ENCODE results near the gene RAB17.
"Not testable (repeated sequence)": the region's sequence is repeated elsewhere in the genome, so short reads cannot be mapped to it uniquely, and the experiment has no call there.

Gene RAB17

DNA sequence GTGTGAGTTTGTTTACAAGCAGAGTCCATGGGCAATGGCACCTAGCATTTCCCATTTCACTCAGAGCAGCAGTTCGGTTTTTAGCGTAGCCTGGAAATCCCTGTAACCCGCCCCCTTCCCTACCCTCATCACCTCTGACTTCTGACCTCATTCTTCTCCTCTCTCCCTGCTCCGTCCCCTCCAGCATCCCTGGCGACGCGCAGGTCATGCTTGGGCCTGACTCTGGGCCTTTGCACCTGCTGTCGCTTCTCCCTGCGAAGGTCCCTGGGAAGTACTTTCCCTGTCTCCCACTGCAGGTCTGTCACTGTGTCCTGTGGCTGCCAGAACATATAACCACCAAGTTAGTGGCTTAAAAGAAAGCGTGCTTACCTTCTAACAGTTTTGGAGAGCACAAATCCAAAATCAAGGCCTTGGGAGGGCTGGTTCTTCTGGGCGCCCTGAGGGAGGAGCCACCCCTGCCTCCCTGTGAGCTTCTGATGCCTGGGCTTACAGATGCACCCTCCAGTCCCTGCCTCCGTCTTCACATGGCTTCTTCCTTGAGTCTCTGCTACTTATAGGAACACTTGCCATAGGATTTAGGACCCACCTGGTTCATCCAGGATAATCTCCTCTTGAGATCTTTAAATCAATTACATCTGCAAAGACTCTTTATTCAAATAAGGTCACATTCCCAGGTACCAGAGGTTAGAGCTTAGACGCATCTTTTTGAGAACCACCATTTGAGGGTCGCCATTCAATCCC, 8.1 kb upstream of the RAB17 start:
- no peak for DNase-seq

DNA sequence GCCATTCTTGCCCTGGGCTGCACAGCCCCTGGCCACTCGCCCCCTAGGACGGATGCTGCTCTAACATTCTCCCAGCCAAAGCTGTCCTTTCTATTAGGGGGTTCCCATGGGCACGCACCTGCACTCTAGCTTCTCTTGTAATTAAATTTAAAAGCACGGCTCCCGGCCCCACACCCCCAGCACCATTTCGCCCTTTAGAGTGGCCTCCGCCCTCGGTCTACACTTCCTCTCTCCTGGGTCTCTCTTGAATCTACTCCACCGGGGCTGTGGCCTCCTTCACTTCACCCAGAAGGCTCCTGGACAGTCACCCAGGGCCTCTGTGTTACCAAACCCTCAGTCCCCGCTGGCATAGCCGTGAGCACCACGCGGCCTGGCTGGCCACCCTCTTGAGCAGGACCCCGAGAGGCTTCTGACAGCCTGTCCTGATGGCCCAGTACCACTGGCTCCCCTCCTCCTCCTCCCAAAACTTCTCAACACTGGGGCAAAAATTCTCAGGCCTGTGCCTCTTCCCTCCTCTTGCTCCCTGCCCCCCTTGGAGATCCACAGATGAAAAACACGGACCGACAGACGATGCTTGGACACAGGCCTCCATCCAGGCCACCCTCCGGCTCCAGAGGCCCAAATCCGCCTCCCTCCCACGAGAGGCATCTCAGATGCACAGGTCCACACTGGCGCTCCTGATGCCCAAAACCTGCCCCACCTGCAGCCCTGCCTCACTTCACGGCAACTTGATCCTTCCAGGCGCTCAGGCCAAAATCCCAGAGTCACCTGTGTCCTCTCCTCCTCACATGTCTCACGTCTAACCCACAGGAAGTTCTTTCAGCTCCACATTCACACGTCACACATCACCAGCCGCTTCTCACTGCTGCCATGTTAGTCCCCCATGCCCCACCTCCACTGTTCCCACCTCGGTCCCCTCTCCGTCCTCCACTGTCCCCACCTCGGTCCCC, 6.9 kb upstream of the RAB17 start:
- DNase-seq, result no peak

DNA sequence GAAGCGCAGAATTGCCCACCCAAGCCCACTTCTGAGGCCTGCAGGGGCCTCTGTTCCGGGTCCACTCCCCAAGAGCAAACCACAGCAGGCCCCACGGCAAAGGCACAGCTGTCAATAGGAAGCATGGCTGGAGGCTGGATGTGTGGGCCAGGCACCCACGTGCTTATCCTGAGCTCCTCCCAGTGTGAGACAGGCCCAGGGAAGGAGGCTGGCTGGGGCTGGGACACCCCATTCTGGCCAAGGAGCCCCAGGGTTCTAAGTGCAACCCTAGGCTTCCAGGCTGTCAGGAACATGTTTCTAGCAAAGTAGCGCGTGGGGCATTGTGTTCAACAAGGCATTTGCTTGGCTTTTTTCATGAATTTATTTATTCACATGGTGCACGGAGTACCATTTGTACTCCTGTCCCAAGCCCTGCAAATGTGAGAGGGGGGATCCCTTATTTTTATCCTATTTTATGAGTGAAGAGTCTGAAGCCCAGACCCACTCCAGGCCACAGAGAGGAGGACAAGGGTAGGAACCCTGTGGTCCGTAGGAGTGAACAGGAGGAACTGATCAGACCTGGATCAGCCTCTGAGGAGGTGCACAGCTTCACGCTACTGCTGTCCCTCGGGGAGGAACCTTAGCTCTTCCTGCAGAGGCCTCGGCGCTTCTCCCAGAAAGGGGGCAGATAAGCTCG, 6.1 kb upstream of the RAB17 start:
- no peak for DNase-seq

DNA sequence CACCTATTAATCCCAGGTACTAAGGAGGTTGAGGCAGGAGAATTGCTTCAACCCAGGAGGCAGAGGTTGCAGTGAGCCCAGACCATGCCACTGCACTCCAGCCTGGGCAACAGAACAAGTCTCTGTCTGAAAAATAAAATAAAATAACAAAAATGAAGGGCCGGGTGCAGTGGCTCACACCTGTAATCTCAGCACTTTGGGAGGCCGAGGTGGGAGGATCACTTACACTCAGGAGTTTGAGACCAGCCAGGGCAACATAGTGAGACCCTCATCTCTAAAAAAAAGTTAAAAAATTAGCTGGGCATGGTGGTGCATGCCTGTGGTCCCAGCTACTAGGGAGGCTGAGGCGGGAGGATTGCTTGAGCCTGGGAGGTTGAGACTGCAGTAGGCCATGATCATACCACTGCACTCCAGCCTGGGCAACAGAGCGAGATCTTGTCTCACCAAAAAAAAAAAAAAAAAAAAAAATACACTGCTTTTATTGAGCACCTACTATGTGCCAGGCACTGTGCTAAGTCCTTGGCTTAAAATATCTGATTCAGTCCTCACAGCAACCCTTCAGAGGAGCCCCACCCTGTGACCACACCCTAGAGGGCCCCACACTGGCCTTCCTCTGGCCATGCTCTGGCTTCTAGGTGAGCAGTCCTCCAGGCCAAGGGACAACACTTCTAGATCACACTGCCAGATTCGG, 5.4 kb upstream of the RAB17 start:
- not testable (repeated sequence) for DNase-seq

DNA sequence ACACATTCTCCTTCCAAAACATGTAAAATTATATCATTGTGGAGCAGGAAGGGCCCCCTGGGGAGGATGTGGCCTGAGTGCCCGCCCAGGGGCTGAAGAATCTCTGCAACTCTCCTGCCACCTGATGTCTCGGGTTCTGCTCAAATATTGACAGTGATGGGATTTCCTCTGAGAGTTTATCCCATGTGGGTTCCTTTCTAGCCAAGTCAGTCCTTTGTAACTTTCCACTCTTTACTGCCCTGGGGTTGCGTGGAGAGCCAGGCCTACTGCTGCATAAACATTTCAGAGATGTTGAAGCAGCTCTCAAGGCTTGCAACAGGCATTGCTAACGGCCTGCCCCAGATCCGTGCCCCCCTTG, 4.0 kb upstream of the RAB17 start:
- no peak for DNase-seq

DNA sequence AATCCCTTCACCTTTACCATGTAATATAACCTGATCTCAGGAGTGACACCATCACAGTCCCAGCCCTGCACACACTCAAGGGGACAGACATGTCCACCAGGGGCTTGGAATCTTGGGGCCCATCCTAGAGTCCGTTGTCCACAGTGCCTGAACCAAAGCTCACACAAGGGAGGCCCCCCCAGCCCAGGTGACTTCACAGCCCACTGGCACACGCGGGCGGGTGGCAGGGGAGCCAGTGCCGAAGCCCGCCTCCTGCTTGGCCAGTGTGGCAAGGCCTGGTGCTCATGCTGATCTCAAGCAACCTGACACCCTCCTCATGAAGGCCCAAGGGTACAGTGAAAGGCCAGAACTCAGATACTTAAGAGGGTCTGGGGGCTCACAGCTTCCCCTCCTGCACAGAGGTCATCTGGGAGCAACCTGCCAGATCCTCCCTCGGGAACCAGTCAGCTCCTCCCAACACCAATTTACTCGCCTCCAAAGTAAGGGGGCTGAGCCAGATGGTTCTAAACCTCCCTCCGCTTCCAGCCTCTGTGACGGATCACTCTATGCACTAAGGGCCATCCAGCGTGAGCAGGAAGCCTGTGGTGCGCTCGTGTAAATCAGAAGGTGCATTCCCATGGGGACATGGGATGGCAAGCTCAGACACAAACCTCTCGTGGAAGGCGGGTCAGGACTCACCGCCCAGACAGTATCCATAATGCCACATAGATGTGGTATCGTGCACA, 3.2 kb upstream of the RAB17 start:
- peak in 1 of 2 experiments; percentile 42 for DNase-seq

DNA sequence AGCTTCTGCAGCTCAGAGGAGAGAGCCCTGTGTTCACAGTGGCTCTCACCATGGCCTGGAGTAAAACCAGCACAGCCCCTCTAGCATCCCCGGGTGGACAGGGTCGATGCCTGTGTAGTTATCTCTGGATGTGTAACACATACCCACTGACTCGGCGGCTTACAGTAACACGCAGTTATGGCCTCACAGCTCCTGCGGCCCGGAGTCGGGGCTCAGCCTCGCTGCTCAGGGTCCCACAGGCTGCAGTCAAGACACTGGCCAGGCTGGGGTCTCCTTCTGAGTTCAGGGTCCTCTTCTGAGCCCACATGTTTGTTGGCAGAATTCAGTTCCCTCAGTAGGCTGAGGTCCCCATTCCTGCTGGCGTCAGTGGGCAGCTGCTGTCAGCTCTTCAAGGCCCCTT, 2.5 kb upstream of the RAB17 start:
- DNase-seq, result no peak

DNA sequence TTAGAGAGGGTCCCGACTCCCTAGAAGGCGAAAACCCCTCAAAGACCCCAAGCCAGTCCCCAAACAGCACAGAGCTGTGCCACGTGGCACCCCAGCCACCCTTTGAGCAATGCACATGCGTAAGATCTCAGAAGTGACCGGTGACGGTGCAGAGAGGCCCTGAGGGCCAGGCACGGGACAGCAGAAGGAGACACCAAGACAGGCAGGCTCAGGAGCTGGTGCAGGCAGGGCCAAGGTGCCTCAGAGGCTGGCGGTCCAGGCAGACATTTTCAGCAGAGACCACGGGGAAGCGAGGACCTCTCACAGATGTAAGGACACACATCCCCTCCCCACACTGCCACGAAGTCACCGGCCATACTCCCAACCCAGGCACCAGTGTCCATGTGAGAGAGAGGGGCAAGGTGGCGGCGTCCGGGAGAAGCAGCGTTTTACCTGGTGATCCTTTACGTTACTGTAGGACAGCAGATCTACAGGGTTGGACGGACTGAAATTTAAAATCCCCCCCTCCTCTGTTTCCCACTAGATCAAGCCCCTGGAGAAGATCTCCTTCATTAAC, 2.0 kb upstream of the RAB17 start:
- DNase-seq, result no peak

DNA sequence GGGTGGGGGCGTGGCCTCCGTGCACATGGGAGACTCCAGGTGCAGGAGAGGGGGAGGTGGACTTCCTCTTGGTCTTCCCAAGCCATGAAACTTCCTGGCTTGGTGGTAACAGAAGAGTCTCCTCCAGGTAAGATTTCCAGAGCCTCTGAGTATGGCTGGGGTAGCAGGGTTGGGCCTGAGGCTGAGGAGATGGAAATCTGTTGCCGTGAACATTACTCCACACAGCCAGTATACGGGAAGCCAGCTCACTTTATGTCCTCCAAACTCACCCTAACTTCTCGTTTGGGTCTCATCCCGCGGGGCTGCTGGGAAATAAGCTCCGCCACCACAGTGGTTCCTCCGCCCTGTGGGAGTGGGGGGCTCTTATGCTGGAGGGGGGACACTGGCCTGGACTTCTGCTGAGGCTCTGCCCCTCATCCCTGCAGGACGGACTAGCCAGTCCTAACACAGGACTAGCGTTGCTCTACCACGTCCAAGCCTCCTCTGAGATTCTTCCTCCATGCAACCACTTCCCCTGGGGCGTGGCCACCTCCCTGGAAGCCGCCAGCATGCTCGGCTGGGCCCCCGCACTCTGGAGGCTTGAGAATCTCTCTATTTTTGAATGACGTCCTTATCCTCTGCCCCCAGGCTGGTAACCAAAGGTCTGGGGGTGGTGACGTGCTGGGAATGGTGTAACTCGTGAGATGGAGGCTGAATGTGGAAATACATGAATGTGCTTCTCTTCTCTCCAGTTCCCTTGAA, 777 bp upstream of the RAB17 start:
- no peak for DNase-seq

DNA sequence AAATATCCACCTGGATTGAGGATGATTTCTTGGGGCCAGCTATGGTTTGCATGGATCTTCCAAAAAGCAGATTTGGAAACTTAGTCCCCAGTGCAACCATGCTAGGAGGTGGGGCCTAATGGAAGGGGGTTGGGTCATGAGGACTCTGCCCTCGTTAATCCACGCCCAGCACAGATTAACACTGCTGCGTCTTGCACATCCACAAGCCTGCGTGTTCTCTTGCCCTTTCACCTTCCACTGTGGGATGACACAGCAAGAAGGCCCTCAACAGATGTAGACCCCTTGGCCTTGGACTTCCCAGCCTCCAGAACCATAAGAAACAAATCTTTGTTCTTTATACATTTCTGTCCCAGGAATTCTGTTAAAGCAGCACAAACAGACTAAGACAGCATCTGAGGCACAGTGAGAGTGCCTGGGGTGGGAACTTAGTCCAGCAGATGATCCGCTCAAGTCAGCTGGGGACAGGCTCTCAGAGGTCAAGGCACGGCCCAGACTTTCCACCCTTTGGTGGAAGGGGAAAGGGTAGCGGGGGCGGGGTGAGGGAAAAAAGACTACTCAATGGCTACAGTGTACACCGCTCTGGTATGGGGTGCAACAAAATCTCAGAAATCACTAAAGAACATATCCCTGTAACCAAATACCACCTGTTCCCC, 2.4 kb downstream of the RAB17 start:
- DNase-seq, result no peak

DNA sequence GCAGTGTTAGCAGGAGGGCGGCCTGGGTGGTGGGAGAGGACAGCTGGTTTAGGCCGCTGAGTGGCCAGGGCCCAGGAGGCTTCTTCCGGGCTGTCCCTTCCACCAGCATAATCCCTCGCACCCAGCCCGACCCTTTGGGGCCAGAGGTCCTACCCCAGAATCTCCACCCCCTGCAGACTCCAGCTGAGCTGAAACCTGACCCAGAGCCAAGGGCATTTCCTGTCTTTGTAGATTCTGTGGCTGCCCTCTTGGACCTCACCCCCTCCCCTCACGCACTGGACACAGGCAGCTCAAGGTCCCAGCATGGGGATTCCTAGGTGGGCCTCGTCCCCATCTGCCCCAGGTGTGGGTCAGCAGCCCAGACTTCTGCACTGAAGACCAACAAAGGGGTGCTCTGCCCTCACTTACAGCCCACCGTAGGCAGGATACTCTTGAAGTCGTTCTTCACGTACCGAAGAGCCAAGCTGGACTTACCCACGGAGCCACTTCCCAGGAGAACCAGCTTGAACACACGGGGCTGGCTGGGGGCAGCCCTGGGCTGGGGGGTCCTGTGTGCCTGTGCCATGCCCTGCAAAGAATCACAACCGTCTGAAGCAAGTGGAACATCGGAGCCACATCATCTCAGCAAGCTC, 4.8 kb downstream of the RAB17 start:
- no peak for DNase-seq

DNA sequence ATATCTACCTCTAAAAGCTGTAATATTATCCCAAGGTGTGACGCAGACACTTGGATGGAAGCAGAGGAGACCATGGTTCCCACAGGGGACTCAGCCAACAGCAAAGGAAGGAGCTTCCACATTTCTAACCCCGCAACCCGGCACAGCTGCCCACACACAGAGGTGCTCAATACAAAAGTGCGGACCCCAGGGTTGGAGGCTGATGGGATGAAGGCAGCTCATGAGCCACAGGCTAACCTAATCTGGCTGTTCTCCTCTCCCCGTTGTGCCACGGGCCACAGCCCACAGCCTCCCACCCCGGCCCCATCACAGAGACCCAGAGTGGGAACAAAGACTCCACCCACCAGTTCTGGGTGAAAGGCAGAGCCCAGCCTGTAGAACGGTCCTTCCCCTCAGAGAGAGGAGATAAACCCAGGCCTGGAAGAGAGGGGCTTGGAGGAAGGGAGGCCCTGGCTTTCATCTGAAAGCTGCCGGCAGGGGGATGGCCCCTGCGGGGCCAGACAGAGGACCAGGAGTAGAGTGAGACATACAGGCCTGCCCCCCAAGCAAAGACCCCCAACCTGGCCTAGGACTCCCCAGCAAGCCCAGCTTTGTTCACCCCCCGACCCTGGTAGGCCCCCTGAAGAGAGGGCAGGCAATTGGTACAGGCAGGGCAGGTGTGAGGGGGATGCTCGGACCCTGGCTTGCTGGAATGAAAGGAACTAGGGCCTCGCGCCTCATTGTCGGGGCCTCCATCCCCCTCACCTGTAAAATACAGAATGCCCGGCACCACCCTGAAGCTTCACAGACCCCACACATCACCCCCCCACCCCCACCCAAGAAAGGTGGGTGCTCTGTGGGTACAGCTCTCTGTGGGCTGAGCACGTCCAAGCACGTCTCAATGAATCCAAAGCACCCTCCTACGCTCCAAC, 6.9 kb downstream of the RAB17 start:
- no peak for DNase-seq

DNA sequence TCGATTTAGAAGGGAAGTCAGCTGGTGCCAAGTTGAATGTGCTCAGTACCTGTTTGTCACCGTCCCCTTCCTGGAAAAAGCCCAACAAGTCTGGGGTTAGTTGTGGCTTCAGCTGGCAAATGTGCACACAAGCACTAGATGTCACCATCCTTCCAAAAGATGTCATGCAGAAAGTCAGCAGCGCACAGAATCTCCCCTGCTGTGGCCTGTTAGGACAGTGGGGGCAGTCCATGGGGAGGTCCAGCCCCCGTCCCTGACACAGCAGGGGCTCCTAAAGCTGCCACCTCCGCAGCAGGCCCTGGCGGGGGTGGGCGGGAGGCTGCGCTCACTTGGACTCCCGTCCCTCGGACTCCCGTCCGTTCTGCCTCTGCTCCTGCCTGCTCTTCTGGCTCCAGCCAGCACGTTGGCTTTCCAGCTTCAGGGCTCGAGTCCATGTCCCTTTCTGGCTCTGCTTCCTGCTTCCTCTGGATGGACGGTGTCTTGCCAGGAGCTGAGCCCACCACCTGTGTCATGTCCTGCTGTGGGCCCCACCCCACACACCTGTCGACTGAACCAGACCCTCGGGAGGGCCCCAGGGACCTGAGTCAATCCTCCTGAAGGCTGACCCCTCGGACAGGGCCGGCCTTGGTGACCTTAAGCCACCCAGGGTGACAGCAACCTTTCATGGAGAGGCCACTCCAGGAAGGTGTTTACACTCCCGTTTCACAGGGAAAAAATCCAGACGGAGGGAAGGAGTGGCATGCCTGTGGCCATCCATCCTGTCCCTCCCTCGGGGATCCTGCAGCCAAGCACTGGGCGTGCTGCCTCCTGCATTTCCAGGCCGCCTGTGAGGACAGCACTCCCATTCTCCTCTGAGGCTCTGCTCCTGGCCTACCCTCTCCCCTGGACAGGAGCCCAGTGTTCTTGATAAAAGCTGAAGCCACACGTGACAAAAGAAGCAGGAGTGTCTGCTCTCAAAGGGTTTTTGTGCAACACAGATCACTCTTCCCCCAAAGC, 8.5 kb downstream of the RAB17 start:
- peak in 1 of 2 experiments; percentile 33 for DNase-seq

DNA sequence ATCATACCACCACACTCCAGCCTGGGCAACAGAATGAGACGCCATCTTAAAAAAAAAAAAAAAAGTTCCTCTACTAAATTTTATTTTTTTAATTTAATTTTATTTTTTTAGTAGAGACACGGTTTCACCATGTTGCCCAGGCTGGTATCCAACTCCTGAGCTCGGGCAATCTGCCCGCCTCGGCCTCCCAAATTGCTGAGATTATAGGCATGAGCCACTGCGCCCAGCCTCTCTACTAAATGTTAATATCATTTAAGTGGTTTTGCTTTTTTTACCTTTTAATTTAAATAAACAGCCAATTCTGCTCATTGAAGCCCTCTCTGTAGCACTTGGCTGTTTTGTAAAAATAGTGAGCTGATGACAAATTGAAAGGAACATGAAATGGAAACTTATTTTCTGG, 9.2 kb downstream of the RAB17 start:
- no peak for DNase-seq

DNA sequence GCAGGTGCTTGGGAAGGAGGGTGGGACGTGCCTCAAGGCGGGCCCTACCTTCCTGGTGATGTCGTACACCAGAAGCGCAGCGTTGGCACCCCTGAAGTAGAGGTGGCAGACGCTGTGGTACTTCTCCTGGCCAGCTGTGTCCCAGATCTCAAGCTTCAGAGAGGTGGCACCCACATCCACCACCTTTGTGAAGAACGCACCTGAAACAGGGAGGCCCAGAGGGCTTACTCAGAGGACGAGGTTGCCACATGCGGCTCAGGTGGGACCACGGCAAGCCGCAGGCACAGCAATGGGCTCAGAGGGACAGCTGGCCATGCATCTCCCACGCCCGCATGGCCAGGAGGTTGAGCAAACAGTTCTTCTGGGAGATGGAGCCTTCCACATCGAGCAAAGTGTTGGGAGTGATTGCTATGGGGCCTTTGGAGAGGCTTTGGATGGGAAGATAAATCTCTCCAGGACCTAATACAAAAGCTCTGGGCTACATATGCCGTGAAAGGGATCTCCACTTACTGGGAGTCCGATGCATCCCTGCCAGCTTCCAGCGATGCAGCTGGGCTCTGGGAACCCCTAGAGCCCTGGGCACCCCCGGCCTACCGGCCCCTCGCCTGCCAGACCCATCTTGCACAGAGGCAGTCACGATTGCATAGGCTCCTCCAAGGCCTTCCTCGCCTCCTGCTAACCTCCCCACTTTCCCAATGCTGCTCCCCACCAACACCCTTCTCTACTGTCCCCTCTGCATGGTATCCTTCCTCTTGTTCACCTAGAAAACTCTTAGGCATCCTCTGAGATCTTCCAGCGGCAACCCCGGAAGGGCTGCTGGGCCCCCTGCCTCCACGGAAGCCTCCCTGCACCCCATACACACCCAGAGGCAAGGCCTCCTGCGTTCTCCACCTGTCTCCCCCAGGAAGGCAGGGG, 12.3 kb downstream of the RAB17 start:
- no peak for DNase-seq

DNA sequence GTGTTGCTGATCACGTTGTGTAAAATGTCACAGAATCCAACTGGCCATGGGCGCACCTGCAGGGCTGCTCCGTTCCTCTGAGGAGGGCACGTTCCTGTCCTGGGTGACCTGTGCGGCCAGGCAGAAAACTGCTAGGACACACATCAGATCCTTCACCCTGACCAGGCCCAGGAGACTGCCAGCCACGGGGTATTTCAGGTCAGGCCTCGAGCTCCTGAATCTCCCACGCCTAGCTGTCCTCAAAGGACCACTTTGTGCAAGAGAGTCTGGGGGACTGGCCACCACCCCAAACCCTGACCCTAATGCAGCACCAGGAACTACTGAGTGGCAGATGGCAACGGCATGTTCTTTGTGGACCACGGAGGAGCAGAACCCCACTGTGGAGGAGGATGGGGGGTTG, 13.1 kb downstream of the RAB17 start:
- no peak for DNase-seq

DNA sequence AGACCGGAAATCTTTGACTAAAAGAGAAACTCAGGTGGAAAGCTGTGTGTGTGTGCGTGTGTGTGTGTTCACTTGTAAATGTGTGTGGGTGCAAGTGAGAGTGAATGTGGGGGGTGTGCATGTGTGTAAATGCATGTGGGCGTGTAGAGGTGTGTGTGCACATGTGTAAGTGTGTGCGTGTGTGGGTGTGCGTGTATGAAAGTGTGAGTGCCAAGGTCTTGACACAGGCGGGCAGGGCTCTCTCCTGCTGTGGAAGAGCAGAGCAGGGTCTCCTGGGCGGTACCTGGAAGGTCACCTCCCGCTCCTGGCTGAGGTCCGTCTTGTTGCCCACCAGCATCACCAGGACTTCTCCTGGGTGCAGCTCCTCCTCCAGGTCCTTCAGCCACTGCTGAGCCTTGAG, 13.6 kb downstream of the RAB17 start:
- no peak for DNase-seq
